ENCODE data around the gene VTI1A. TPM values are rescaled to one million over a fixed set of nuclear protein-coding genes. Genes with fewer than 3 reads are reported as not detected.

VTI1A gene
- total RNA-seq, 1 donor from 2014 or later: 33.3 TPM

DNA sequence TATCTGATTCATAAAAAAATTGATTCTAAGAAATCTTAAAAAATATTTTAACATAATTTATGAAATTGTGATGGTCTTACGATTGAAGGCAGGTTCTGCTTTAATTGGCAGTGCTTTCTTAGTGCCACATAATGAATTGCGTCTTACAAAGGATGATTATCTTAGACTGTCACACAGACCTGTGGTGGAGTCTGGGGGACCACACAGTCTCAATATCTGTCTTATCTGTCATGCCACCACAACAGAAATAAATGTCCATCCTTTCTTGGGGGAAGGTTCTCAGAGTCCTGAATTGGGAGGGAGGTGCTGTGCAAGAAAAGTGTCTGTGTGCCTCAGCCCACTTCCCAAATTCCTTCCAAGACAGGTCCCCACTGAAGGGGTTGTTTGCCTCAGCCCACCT is 34.3 kb upstream of the VTI1A start:
- peaks cover 10% of the 10 kb centered on the region for H3K27me3 ChIP-seq (ENCODE audit: insufficient read depth, low read length)
- TF ChIP-seq, protein P1, sequence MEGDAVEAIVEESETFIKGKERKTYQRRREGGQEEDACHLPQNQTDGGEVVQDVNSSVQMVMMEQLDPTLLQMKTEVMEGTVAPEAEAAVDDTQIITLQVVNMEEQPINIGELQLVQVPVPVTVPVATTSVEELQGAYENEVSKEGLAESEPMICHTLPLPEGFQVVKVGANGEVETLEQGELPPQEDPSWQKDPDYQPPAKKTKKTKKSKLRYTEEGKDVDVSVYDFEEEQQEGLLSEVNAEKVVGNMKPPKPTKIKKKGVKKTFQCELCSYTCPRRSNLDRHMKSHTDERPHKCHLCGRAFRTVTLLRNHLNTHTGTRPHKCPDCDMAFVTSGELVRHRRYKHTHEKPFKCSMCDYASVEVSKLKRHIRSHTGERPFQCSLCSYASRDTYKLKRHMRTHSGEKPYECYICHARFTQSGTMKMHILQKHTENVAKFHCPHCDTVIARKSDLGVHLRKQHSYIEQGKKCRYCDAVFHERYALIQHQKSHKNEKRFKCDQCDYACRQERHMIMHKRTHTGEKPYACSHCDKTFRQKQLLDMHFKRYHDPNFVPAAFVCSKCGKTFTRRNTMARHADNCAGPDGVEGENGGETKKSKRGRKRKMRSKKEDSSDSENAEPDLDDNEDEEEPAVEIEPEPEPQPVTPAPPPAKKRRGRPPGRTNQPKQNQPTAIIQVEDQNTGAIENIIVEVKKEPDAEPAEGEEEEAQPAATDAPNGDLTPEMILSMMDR (IDR thresholded peaks at IDR 0.05; ENCODE audit: insufficient read depth, low read depth, low read length): no peak
- no peak for TF ChIP-seq EZH2 (IDR thresholded peaks at IDR 0.05; ENCODE audit: insufficient read depth, low read length)
- peaks cover 1% of the 10 kb centered on the region for H3K9me3 Mint-ChIP-seq (ENCODE audit: unreplicated experiment)
- H3K4me2 ChIP-seq (ENCODE audit: low read length): no peak overlapping the region
- no peak overlapping the region for H3K27ac Mint-ChIP-seq (ENCODE audit: unreplicated experiment)
- H3K4me3 ChIP-seq (ENCODE audit: insufficient read depth, low read depth, low read length): no peak overlapping the region
- H3K27ac ChIP-seq (ENCODE audit: low read depth, low read length): no peak overlapping the region
- no peaks in the 10 kb centered on the region for H4K20me1 ChIP-seq (ENCODE audit: insufficient read depth, low read length)
- H3K36me3 Mint-ChIP-seq (ENCODE audit: low read depth, unreplicated experiment): no peaks in the 10 kb centered on the region
- no peaks in the 10 kb centered on the region for H3K4me1 ChIP-seq (ENCODE audit: insufficient read depth, low read length)
- H3K4me3 Mint-ChIP-seq (ENCODE audit: unreplicated experiment): no peak overlapping the region
- H3K27me3 Mint-ChIP-seq (ENCODE audit: low read depth, unreplicated experiment): peaks cover 14% of the 10 kb centered on the region
- H3K9me3 ChIP-seq (ENCODE audit: insufficient read depth, low read depth, low read length): no peaks in the 10 kb centered on the region
- no peak overlapping the region for H2AFZ ChIP-seq (ENCODE audit: low read depth, low read length)
- H3K79me2 ChIP-seq (ENCODE audit: insufficient read depth, low read length): no peaks in the 10 kb centered on the region
- no peak for FAIRE-seq
- DNase-seq (ENCODE audit: low read depth): no peak
- no peak overlapping the region for H3K9ac ChIP-seq (ENCODE audit: low read length)
- peaks cover 2% of the 10 kb centered on the region for H3K4me1 Mint-ChIP-seq (ENCODE audit: low read depth, unreplicated experiment)
- no peaks in the 10 kb centered on the region for H3K36me3 ChIP-seq (ENCODE audit: insufficient read depth, low read length)

DNA sequence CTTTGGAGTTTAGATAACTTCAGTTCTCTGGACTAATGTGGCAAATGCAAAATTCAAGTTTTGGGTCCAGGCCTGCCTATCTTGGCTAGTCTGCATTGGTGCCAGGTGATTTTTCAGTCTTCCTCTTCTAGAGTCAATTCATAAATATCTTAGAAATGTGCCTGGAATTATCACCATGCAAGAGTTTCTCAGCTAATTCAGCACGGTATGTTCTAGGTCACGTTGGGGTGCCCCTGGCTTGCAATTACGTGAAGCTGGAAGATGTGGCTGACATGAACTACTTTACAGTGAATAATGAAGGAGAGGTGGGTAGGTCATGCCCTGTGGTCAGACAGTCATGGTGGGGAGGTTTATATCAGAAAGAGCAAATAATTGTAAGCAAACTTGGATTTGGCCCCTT is 25.3 kb upstream of the VTI1A start:
- Histone ChIP-seq H3K27me3 (ENCODE audit: insufficient read depth, low read length) (no peaks in the 10 kb centered on the region), H3K4me2 (ENCODE audit: low read length) (no peak overlapping the region), H3K79me2 (ENCODE audit: insufficient read depth, low read length) (no peaks in the 10 kb centered on the region), H2AFZ (ENCODE audit: low read depth, low read length) (no peak overlapping the region), H3K9me3 (ENCODE audit: insufficient read depth, low read depth, low read length) (no peaks in the 10 kb centered on the region), H4K20me1 (ENCODE audit: insufficient read depth, low read length) (no peaks in the 10 kb centered on the region), H3K36me3 (ENCODE audit: insufficient read depth, low read length) (no peaks in the 10 kb centered on the region), H3K27ac (ENCODE audit: low read depth, low read length) (no peak overlapping the region), H3K4me3 (ENCODE audit: insufficient read depth, low read depth, low read length) (no peak overlapping the region), H3K4me1 (ENCODE audit: insufficient read depth, low read length) (no peaks in the 10 kb centered on the region), H3K9ac (ENCODE audit: low read length) (no peak overlapping the region)
- FAIRE-seq: no peak
- no peaks in the 10 kb centered on the region for H3K4me1 Mint-ChIP-seq (ENCODE audit: low read depth, unreplicated experiment)
- H3K9me3 Mint-ChIP-seq (ENCODE audit: unreplicated experiment): no peaks in the 10 kb centered on the region
- H3K4me3 Mint-ChIP-seq (ENCODE audit: unreplicated experiment): no peak overlapping the region
- DNase-seq (ENCODE audit: low read depth): no peak
- H3K27me3 Mint-ChIP-seq (ENCODE audit: low read depth, unreplicated experiment): no peaks in the 10 kb centered on the region
- no peak for TF ChIP-seq EZH2 (IDR thresholded peaks at IDR 0.05; ENCODE audit: insufficient read depth, low read length)
- TF ChIP-seq, protein P1 (IDR thresholded peaks at IDR 0.05; ENCODE audit: insufficient read depth, low read depth, low read length): no peak
- H3K27ac Mint-ChIP-seq (ENCODE audit: unreplicated experiment): no peak overlapping the region
- H3K36me3 Mint-ChIP-seq (ENCODE audit: low read depth, unreplicated experiment): peaks cover 3% of the 10 kb centered on the region

- no peaks in the 10 kb centered on the region for H4K20me1 ChIP-seq (ENCODE audit: insufficient read depth, low read length)
- no peak overlapping the region for H3K9ac ChIP-seq (ENCODE audit: low read length)
- H3K27ac ChIP-seq (ENCODE audit: low read depth, low read length): no peak overlapping the region
- no peaks in the 10 kb centered on the region for H3K9me3 ChIP-seq (ENCODE audit: insufficient read depth, low read depth, low read length)
- Mint-ChIP-seq H3K36me3 (ENCODE audit: low read depth, unreplicated experiment) (peaks cover 8% of the 10 kb centered on the region), H3K9me3 (ENCODE audit: unreplicated experiment) (no peaks in the 10 kb centered on the region), H3K27me3 (ENCODE audit: low read depth, unreplicated experiment) (no peaks in the 10 kb centered on the region), H3K4me3 (ENCODE audit: unreplicated experiment) (no peak overlapping the region), H3K27ac (ENCODE audit: unreplicated experiment) (no peak overlapping the region), H3K4me1 (ENCODE audit: low read depth, unreplicated experiment) (no peaks in the 10 kb centered on the region)
- H3K4me1 ChIP-seq (ENCODE audit: insufficient read depth, low read length): no peaks in the 10 kb centered on the region
- FAIRE-seq: no peak
- H3K27me3 ChIP-seq (ENCODE audit: insufficient read depth, low read length): no peaks in the 10 kb centered on the region
- no peak overlapping the region for H3K4me2 ChIP-seq (ENCODE audit: low read length)
- H2AFZ ChIP-seq (ENCODE audit: low read depth, low read length): no peak overlapping the region
- DNase-seq (ENCODE audit: low read depth): no peak
- no peak overlapping the region for H3K4me3 ChIP-seq (ENCODE audit: insufficient read depth, low read depth, low read length)
- H3K36me3 ChIP-seq (ENCODE audit: insufficient read depth, low read length): peaks cover 3% of the 10 kb centered on the region
- H3K79me2 ChIP-seq (ENCODE audit: insufficient read depth, low read length): no peaks in the 10 kb centered on the region
- TF ChIP-seq EZH2 (IDR thresholded peaks at IDR 0.05; ENCODE audit: insufficient read depth, low read length): no peak
- TF ChIP-seq, protein P1 (IDR thresholded peaks at IDR 0.05; ENCODE audit: insufficient read depth, low read depth, low read length): no peak
These were observed 22.4 kb upstream of the VTI1A start for GRCh38 chr10:112424651-112425050.

All from astrocyte (in vitro differentiated cells and primary cell).